HG03342 (cell line): ENCODE results near the gene RASA3.

ENCODE experiments used
- ATAC-seq: cut with Tn5 transposase; IDR thresholded peaks from one replicate; pipeline ENCODE4 v1.9.1; 2021; ENCODE audit warnings: mild to moderate bottlenecking, moderate library complexity; ENCODE audit not compliant: unreplicated experiment

The RASA3 gene

DNA sequence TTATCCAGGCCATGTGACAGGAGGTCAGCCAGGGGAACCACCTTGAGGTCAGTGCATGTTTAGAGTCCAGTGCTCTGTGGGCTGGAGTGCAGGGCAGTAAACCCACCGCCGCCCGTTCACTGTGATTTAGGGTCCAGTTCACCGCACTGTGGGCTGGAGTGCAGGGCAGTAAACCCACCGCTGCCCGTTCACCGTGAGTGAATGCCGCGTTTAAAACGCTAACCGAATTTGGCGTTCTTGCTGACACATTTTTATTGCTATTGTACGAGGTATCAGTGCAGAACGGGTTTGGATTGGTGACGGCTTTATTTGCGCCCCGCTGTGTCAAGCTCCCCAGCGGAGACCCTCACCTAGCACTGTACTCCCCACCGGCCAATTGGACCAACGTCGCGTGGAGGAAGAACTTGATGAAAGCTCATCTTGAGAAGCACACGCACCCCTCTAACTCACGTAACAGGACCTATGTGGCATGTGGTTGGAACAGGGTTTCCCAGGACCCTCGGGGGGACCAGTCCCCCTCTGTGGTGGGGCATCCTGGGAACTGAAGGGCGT, 186.5 kb downstream of the RASA3 start:
- no peak for ATAC-seq

DNA sequence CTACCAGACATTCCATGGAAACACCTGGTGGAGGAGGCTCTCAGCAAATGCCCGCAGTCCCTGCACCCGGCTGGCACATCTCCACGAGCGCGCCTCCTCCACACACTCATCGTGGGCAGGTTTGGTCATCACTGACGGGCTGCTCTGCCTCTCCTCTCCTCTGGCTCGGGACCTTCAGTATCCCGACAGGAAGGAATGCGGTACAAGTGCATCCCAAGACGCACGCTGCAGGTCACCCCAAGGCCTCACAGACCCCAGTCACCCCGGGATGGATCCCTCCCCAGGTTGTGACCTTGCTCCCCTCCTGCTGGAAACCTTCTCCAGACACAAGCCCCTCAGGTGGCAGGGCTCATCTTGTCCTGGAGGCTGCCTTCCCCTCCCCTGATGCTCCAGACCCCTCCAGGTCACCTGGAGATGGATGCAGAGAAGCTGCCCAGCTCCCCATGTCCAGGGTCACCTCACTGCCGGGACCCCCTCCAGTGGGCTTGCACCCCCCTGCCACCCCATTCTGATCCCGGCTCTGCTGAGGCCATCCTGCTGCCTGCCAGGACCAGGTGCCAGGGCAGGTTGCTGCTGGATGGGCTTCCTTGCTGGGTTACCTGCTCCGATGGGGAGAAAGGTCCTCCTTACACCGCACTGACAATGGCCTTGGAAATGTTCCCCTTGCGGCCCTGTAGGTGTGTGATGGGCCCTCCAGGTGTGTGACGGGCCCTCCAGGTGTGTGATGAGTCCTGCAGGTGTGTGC, 188.4 kb downstream of the RASA3 start:
- no peak for ATAC-seq

DNA sequence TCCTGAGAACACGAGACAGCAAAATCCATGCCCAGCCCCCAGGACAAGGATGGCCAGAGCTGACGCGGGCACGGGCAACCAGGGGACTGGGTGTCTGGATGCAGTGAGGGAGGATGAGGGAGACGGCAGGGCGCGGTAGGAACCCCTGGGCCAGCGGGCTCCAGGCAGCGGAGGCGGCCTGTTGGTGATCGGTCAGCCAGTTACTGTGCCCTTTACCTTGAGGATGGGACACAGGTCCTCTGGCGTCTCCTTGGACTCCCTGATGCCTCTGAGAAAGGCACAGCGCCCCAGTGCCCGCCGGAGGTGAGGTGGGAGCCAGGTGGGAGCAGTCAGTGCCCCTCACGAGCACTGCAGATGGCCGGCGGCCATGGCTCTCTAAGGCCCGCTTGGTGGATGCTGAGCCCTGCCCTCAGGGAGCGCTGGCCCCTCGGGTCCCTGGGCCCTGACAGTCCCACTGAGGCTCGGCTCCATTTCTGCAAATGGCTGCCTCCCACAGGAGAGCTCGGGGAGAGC, 189.8 kb downstream of the RASA3 start:
- no peak for ATAC-seq

DNA sequence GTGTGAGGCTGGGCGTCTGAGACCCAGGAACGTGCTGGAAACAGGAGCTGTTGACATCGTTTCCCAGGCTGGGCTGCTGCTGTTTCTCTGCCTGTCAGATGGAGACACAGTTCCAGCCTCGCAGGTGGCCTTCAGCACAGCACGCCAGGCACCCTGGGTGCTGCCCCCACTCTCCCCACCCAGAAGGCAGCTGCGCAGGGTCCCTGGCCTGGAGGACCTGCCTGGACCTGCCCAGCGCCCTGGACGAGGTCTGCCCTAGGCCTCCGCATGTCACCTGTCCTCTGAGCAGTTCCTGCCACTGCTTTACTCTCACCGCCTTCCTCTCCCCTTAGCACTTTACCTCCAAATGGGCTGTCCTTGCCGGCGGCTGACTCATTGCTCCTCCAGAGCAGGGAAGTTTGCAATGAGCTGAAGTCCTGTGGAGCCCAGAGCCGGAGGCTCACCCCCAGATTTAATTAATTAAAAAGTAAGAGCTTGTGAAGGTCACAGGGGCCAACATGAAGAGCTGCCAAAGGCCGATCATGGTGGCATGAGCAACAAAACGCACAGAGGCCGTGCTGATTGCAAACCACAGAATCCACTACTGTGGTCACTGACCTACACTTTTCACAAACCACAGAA, 190.7 kb downstream of the RASA3 start:
- ATAC-seq: no peak

DNA sequence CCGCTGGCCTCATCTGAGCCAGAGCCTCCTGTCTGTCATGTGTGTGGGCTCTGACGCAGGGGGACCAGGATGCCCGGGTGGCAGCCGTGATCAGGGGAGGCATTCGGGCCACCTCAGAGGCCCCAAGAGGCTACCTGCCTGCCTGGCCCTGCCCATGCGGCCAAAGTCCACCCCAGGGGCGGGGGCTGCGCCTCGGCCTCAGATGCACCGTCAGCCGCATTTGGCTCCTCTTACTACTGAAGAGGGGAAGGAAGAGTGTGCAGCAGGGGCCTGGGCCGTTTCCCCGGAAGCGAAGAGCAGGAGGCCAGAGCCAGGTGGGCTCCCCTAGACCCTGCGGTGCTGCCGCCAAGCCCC, 192.5 kb downstream of the RASA3 start:
- ATAC-seq: no peak

DNA sequence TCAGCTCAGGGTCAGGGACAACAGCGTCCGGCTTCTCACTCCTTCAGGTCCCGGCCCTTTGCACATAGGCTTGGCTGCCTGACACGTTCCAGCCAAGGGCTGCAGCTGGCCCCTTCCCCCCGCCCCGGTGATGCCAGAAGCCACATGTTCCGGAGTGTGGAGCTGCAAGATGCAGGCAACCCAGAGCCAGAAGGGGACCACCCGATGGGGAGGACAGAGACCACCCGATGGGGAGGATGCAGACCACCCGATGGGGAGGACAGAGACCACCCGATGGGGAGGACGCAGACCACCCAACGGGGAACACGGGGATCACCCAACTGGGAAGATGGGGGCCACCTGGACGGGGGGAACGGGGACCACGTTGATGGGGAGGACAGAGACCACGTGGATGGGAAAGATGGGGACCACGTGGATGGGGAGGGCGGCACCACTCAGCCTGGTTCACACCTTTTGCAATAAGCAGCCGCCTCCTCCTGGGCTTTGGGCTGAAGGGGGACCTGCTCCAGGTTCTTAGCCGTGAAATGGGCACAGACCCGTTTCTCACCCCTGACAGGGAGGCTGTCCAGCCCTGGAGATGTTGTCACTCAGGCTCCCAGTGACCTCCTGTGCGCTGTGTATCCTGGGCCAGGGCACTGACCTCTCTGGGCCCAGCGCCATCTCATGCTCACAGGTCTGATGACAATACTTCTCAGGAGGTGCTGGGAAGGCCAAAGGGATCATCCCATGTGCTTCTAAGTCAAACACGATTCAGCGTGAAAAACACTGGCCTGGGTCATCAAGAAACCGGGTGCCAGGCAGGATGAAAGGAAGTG, 193.1 kb downstream of the RASA3 start:
- no peak for ATAC-seq

DNA sequence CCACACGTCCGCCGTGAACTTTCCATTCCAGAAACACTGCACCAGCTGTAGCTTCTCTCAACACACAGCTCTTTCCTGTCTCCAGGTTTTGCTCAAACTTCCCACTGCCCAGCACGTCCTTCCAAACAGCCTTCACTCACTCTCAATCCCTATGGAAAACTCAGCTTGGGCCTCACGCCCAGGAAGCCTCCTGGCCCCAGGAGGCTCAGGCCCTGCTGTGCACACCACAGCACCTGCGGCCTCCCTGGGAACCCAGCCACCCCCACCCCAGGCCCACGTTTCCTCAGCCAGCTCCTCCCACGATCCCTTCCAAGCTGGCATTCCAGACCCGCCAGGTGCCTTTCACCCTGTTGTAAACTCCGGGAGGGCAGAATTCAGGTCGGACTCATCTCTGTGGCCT, 193.7 kb downstream of the RASA3 start:
- no peak for ATAC-seq

DNA sequence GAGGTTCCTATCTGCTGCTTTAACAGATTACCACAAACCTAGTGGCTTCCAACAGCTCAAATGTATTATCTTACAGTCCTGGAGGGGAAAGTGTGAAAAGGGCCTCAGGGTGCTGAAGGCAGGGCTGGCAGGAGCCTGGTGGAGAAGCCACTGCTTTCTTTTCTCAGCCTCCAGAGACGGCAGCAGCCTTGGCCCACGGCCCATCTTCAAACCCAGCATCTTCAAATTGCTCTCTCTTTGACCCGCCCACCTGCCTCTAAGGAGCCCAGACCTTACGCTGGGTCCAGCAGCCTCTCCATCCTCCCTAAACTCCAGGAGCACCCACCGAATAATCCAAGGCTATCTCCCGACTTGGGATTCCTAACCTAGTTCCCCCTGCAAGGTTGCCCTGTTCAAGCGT, 194.2 kb downstream of the RASA3 start:
- ATAC-seq: no peak

DNA sequence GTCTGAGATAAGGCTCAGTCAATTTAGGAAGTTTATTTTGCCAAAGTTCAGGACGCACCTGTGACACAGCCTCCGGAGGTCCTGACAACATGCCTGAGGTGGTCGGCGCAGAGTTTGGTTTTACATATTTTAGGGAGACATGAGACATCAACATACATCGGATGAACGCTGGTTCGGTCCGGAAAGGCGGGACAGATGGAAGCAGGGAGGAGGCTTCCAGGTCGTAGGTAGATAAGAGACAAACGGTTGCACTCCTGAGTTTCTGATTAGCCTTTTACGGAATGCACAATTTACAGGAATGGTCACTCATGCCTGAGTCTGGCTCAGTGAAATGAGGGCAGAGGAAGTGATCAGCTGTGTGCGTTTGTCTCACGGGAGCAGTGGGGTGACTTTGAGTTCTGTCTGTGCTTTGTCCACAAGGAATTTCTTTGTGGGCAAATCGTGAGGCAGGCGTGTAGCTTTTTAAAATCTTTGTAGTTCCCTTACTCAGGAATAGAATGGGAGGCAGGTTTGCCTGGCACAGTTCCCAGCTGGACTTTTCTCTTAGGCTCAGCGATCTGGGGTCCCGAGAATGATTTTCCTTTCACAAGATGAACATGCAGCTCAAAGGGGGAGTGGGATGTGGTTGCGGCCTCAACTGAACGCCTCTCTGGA, 194.8 kb downstream of the RASA3 start:
- ATAC-seq: no peak

DNA sequence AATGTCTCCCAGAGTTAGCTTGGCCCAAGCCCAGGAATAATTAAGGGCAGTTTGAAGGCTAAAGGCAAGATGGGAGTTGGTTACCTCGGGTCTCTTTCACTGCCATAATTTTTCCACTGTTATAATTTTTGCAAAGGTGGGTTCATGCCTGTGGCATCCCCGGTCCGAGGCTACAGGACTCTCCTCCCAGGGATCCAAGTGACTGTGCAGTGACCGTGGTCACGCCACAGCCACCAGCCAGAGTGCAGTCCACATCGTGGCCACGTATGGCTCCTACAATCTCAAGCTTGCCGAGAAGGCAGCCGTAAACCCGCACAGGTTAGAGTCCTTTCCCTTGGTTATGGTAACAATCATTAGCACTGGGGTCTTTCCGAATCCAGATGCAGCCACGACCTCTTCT, 195.3 kb downstream of the RASA3 start:
- no peak for ATAC-seq

DNA sequence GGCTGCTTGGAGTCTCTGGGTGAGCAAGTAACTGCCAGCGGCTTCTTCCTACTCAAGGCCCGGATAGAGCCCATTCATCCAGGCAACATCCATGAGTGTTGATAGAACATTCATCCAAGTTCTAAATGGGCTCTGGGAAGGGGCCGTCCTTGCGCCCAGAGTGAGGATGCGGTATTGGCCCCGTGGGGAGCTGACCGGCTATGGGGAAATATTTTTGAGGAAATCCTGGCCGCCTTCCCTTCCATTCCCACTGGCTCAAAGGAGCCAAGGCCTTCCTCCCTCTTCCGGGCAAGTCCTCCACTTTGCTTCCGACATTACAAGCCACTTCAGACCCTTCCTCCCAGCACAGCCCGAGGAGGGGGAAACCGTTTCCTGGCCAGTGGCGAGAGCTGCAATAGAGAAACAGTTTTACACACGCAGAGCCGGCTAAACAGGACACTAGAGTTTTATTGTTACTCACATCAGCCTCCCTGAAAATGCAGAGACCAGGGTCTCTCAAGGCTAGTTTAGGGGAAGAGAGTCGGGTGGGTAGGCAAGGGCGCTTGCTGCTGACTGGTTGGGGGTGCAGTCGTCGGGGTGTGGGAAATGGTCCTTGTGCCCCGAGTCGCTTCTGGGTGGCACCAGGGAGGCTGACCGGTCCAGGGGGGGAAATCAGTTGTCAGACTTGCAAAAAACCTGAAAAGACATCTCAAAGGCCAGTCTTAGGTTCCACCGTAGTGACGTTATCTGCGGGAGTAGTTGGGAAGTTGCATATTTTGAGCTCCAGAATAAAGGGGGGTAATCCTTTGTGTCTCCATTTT, 196.1 kb downstream of the RASA3 start:
- no peak for ATAC-seq

DNA sequence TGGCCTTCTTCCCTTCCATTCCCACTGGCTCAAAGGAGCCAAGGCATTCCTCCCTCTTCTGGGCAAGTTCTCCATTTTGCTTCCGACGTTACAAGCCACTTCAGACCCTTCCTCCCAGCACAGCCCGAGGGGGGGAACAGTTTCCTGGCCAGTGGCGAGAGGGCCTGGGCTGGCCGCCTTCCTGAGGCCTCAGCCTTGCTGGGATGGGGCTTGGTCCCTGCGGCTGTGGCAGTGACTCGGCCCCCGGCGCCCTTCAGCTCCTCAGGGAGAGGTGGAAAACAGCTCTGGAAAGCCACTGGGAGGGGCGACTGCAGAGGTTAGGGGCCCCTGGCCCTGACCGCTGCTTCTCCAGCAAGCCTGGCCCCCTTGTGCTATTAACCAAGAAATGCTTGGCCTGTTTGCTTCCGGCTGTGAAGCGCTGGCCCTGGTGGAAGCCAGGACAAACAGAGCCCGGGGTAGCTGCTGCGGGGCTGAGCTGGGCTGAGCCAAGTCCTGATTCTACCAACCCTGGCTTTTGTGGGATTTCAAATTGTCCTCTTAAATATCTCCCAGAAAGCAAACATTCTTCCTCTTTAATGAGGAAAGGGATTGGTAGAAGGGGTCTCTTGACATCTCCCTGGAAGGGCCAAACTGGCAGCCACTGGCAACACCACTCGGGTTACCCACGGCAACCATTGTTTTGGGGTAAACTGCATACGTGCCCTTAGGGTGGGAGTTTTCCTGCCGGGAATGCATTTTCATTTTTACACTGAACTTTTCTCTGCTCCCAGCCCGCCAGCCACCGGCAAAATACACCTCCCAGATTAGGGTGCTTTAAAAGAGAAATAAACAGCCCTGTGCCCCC, 197.2 kb downstream of the RASA3 start:
- no peak for ATAC-seq

DNA sequence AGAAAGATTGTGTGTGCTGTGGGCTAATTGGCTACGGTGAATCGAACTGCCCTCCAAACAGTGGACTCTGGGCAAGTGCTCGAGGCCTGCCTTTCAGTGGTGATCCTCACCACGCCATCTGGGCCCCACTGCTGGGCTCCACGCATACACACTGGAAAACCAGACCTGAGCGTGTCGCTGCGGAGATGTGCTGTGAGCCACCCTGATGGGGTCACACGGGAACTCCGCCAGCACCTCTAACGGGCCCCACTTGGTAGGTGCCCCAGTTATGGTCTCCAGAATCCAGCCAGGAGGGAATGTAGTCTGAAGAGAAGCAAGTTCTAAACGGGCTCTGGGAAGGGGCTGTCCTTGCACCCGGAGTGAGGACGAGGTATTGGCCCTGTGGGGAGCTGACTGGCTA, 197.8 kb downstream of the RASA3 start:
- ATAC-seq: no peak

DNA sequence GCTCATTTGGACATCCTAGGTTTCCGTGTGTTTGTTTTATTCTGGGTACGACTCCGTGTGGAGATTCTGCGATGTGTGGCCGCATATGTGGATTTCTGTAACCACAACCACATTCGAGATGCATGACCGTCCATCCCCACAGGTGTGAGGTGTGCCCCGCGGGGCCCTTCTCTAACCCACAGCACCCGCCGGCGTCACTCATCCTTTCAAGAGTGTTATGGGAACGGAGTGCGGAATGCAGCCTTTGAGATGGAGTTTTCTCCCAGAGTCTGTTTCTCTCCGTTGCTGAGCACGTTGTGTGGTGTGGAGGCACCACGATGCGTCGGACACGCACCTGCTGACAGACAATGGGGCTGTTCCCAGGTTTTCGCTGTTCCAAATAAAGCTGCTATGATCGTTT, 198.5 kb downstream of the RASA3 start:
- ATAC-seq: no peak

DNA sequence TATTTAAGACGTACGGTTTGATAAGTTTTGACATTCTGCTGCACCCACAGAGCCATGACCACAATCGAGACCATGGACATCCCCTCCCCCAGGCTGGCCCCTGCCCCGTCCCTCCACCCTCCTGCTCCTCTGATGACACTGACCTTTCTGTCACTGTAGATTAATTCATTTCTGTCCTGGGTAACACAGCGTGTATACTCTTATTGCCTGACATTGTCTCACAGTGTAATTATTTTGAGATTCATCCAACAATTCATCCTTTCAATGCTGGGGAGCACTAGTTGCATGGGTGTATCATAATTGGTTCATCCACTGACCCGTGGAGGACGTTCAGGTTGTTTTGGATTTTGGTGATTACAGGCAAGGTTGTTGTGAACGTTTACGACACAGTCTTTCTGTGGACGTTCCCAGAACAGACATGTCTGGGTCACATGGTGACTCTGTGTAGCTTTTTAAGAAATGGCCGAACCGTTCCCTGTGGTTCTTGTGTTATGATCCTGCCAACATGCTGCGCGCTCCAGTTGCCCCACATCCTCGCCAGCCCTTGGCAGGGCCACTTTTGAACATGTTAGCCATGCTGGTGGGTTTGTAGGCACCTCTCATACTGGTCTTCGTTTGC, 200.5 kb downstream of the RASA3 start:
- no peak for ATAC-seq

DNA sequence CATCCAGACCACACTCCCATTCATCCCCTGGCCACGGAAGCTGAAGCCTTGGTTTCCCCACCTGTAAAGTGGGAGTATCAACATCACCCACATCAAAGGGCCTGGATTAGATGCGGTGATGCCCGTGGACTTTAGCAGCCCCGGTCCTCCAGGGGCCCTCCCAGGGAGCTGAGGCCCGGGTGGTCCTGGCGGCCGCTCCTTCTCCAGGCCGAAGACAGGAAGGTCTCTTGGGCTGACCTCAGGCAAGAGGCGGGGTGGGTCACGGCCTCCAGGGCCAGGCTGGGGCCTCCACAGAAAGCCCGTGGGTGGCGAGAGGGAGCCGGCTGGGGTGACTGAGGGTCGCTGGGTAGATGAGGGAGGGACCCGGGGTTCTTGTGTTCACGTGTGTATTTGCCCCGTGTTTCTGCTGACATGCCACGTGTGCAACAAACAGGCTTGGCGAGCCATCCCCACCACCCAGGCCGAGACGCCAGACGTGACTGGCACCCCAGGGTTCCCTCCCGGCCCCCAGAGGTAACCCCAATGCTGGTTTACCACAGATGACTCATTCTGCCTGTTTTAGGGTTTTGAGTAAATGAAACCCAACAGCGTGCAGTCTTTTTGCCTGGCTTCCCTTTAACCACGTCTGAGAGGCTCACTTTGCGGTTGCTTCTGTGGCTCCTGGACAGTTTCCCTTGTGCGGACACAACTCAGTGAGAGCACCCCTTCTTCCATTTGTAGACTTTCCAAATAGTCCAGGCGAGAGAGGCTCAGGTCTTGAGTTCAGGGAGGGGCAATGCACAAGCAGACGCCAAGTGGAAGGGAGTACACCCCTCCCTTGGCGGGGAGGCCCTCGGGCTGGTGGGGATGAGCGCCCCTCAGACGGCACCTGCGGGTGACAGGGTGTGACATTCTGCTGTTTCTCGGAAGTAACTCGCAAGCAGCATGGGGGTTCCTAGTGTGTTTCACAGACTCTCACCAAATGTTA, 201.5 kb downstream of the RASA3 start:
- ATAC-seq: no peak
